ENCODE data around the gene CDS1.

The CDS1 gene

GRCh38 chr4:84691170-84691691 is 108.3 kb downstream of the CDS1 start:
- no peaks in the 10 kb centered on the region for H3K79me2 ChIP-seq (ENCODE audit: low read length)
- no peak for TF ChIP-seq EZH2 (optimal IDR thresholded peaks at IDR 0.05; ENCODE audit: low read depth, low read length)
- no peak for TF ChIP-seq CTCF (IDR thresholded peaks at IDR 0.05; ENCODE audit: low read length)
- TF ChIP-seq EZH2phosphoT487 (IDR thresholded peaks at IDR 0.05; ENCODE audit: low read length): no peak
- H4K20me1 ChIP-seq (ENCODE audit: insufficient read depth, low read length): no peaks in the 10 kb centered on the region
- peaks cover 3% of the 10 kb centered on the region; the same call in 1 of the 2 replicates for H3K4me1 ChIP-seq (ENCODE audit: low read length)
- no peaks in the 10 kb centered on the region for H3F3A ChIP-seq (ENCODE audit: insufficient read depth, low read length)
- no peak overlapping the region for H3K4me3 ChIP-seq (ENCODE audit: low read length)
- H3K9me3 ChIP-seq (replicated peaks; ENCODE audit: insufficient read depth, low read length): no peaks in the 10 kb centered on the region
- no peak overlapping the region for H2AFZ ChIP-seq (ENCODE audit: low read length)
- no peak overlapping the region for H3K9ac ChIP-seq (ENCODE audit: low read length)
- no peak for DNase-seq
- no peaks in the 10 kb centered on the region for H3K27me3 ChIP-seq (replicated peaks; ENCODE audit: insufficient read depth, low read length)
- no peak overlapping the region for H3K27ac ChIP-seq (ENCODE audit: low read length)
- no peak overlapping the region for H3K4me2 ChIP-seq (ENCODE audit: low read depth, low read length)
- H3K9me2 ChIP-seq (replicated peaks; ENCODE audit: insufficient read depth, low read length): no peaks in the 10 kb centered on the region
- no peaks in the 10 kb centered on the region for H3K36me3 ChIP-seq (replicated peaks; ENCODE audit: insufficient read depth, low read length)

GRCh38 chr4:84691800-84692199 is 108.9 kb downstream of the CDS1 start:
- no peak for DNase-seq
- no peaks in the 10 kb centered on the region for H3K9me2 ChIP-seq (replicated peaks; ENCODE audit: insufficient read depth, low read length)
- no peak overlapping the region for H2AFZ ChIP-seq (ENCODE audit: low read length)
- H3K4me2 ChIP-seq (ENCODE audit: low read depth, low read length): no peak overlapping the region
- H3K27ac ChIP-seq (ENCODE audit: low read length): no peak overlapping the region
- no peak for TF ChIP-seq EZH2phosphoT487 (IDR thresholded peaks at IDR 0.05; ENCODE audit: low read length)
- TF ChIP-seq EZH2 (optimal IDR thresholded peaks at IDR 0.05; ENCODE audit: low read depth, low read length): no peak
- no peak for TF ChIP-seq CTCF (IDR thresholded peaks at IDR 0.05; ENCODE audit: low read length)
- no peaks in the 10 kb centered on the region for H3F3A ChIP-seq (ENCODE audit: insufficient read depth, low read length)
- H3K4me3 ChIP-seq (ENCODE audit: low read length): no peak overlapping the region
- H3K36me3 ChIP-seq (replicated peaks; ENCODE audit: insufficient read depth, low read length): no peaks in the 10 kb centered on the region
- no peaks in the 10 kb centered on the region for H3K27me3 ChIP-seq (replicated peaks; ENCODE audit: insufficient read depth, low read length)
- H4K20me1 ChIP-seq (ENCODE audit: insufficient read depth, low read length): no peaks in the 10 kb centered on the region
- H3K4me1 ChIP-seq (ENCODE audit: low read length): peaks cover 3% of the 10 kb centered on the region; the same call in 1 of the 2 replicates
- H3K9ac ChIP-seq (ENCODE audit: low read length): no peak overlapping the region
- H3K9me3 ChIP-seq (replicated peaks; ENCODE audit: insufficient read depth, low read length): no peaks in the 10 kb centered on the region
- no peaks in the 10 kb centered on the region for H3K79me2 ChIP-seq (ENCODE audit: low read length)

- H3K27ac ChIP-seq (ENCODE audit: low read length): no peak overlapping the region
- DNase-seq: no peak
- H3K27me3 ChIP-seq (replicated peaks; ENCODE audit: insufficient read depth, low read length): no peaks in the 10 kb centered on the region
- no peaks in the 10 kb centered on the region for H3K79me2 ChIP-seq (ENCODE audit: low read length)
- H3K9me3 ChIP-seq (replicated peaks; ENCODE audit: insufficient read depth, low read length): no peaks in the 10 kb centered on the region
- H3K9ac ChIP-seq (ENCODE audit: low read length): no peak overlapping the region
- H3K4me1 ChIP-seq (ENCODE audit: low read length): peaks cover 3% of the 10 kb centered on the region; the same call in 1 of the 2 replicates
- H3K36me3 ChIP-seq (replicated peaks; ENCODE audit: insufficient read depth, low read length): no peaks in the 10 kb centered on the region
- no peaks in the 10 kb centered on the region for H3F3A ChIP-seq (ENCODE audit: insufficient read depth, low read length)
- no peak overlapping the region for H2AFZ ChIP-seq (ENCODE audit: low read length)
- no peaks in the 10 kb centered on the region for H3K9me2 ChIP-seq (replicated peaks; ENCODE audit: insufficient read depth, low read length)
- no peak overlapping the region for H3K4me3 ChIP-seq (ENCODE audit: low read length)
- H4K20me1 ChIP-seq (ENCODE audit: insufficient read depth, low read length): no peaks in the 10 kb centered on the region
- TF ChIP-seq EZH2phosphoT487 (IDR thresholded peaks at IDR 0.05; ENCODE audit: low read length) (no peak), CTCF (IDR thresholded peaks at IDR 0.05; ENCODE audit: low read length) (no peak), EZH2 (optimal IDR thresholded peaks at IDR 0.05; ENCODE audit: low read depth, low read length) (no peak)
- H3K4me2 ChIP-seq (ENCODE audit: low read depth, low read length): no peak overlapping the region
Measured at GRCh38 chr4:84697159-84697558, 114.2 kb downstream of the CDS1 start.
